Effector memory CD4-positive, alpha-beta T cell (primary cell): ENCODE results near the gene MAP4.
"Not testable (repeated sequence)": the region's sequence is repeated elsewhere in the genome, so short reads cannot be mapped to it uniquely, and the experiment has no call there.

Experiments
- DNase-seq, 3 donors: peaks; one replicate each; pipeline ENCODE4 v3.0.0-alpha.2; 2020
- H3K27ac ChIP-seq: 2 replicates; pipeline ENCODE4 v1.7.0; 2013; ENCODE audit warnings: mild to moderate bottlenecking, low read length, moderate library complexity; ENCODE audit not compliant: insufficient read depth, poor library complexity, severe bottlenecking
- H3K27me3 ChIP-seq: replicated peaks from 2 replicates; pipeline ENCODE4 v1.7.0; 2013; ENCODE audit warnings: mild to moderate bottlenecking, low read length; ENCODE audit not compliant: insufficient read depth, control insufficient read depth, poor library complexity, severe bottlenecking
- H3K36me3 ChIP-seq: 2 replicates; pipeline ENCODE4 v1.7.0; 2013; ENCODE audit warnings: mild to moderate bottlenecking, low read length, moderate library complexity; ENCODE audit not compliant: control insufficient read depth, insufficient read depth
- H3K4me1 ChIP-seq: 2 replicates; pipeline ENCODE4 v1.7.0; 2013; ENCODE audit warnings: low read length, mild to moderate bottlenecking; ENCODE audit not compliant: control insufficient read depth, insufficient read depth, poor library complexity, severe bottlenecking
- H3K4me3 ChIP-seq: 2 replicates; pipeline ENCODE4 v1.7.0; 2013; ENCODE audit warnings: low read length, low read depth, mild to moderate bottlenecking; ENCODE audit not compliant: insufficient read depth, poor library complexity, severe bottlenecking
- H3K9me3 ChIP-seq: 2 replicates; pipeline ENCODE4 v1.7.0; 2013; ENCODE audit warnings: mild to moderate bottlenecking, low read length, moderate library complexity; ENCODE audit not compliant: control insufficient read depth

MAP4 gene

DNA sequence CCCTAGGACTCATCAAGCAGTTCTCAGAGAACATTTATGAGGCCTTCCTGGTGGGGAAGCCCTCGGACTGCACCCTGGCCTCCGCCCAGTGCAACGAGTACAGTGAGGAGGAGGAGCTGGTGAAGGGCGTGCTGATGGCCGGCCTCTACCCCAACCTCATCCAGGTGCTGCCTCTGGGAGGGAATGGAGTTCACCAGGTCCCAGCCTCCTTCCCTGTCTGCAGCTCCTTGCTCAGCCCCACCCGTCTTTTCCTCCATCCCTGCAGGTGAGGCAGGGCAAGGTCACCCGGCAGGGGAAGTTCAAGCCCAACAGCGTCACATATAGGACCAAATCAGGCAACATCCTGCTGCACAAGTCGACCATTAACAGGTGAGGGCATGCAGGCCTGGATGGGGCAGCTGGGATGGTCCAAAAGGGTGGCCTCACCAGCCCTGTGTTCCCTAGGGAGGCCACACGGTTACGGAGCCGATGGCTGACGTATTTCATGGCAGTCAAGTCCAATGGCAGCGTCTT, 167.0 kb downstream of the MAP4 start:
- DNase-seq, result no peak
- H3K27me3 ChIP-seq, result no peaks in the 10 kb centered on the region
- no peak overlapping the region for H3K4me3 ChIP-seq
- H3K9me3 ChIP-seq, result no peaks in the 10 kb centered on the region
- no peak overlapping the region for H3K27ac ChIP-seq
- peaks cover 79% of the 10 kb centered on the region for H3K36me3 ChIP-seq
- no peaks in the 10 kb centered on the region for H3K4me1 ChIP-seq

DNA sequence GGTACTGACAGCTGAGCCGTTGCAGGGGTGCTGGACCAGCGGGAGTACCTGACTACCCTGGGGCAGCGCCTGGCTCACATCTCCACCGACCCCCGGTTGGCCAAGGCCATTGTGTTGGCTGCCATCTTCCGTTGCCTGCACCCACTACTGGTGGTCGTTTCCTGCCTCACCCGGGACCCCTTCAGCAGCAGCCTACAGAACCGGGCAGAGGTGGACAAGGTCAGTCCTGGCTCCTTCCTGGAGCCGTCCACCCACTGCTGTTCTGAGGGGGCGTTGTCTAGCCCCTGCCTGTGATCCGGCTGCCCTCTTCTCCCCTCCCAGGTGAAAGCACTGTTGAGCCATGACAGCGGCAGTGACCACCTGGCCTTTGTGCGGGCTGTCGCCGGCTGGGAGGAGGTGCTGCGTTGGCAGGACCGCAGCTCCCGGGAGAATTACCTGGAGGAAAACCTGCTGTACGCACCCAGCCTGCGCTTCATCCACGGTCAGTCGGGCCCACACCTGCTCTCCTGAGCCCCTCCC, 167.6 kb downstream of the MAP4 start:
- H3K27ac ChIP-seq, result no peak overlapping the region
- H3K9me3 ChIP-seq, result no peaks in the 10 kb centered on the region
- no peaks in the 10 kb centered on the region for H3K4me1 ChIP-seq
- no peak overlapping the region for H3K4me3 ChIP-seq
- no peaks in the 10 kb centered on the region for H3K27me3 ChIP-seq
- no peak for DNase-seq
- H3K36me3 ChIP-seq, result peaks cover 79% of the 10 kb centered on the region

DNA sequence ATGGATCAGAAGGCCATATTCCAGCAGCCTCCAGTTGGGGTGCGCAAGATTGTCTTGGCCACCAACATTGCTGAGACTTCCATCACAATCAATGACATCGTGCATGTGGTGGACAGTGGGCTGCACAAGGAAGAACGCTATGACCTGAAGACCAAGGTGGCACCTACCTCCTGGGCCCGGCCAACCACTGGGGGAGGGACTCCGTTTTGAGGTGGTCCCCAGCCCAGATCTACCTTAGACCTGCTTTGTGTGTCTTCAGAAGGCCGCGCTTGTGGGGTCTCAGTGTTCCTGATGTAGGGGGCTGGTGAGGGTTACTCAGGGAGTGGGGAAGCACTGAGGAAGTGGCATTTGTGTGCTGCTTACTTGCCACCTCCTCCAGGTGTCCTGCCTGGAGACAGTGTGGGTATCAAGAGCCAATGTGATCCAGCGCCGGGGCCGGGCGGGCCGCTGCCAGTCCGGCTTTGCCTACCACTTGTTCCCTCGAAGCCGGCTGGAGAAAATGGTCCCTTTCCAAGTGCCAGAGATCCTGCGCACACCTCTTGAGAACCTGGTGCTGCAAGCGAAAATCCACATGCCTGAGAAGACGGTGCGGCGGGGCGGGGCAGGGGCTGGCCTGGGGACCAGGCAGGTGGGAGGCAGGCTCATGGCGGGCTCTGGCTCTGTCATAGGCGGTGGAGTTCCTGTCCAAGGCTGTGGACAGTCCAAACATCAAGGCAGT, 168.3 kb downstream of the MAP4 start:
- DNase-seq, result no peak
- no peak overlapping the region for H3K27ac ChIP-seq
- H3K4me1 ChIP-seq, result no peaks in the 10 kb centered on the region
- no peaks in the 10 kb centered on the region for H3K27me3 ChIP-seq
- no peak overlapping the region for H3K4me3 ChIP-seq
- H3K36me3 ChIP-seq, result peaks cover 83% of the 10 kb centered on the region
- no peaks in the 10 kb centered on the region for H3K9me3 ChIP-seq

DNA sequence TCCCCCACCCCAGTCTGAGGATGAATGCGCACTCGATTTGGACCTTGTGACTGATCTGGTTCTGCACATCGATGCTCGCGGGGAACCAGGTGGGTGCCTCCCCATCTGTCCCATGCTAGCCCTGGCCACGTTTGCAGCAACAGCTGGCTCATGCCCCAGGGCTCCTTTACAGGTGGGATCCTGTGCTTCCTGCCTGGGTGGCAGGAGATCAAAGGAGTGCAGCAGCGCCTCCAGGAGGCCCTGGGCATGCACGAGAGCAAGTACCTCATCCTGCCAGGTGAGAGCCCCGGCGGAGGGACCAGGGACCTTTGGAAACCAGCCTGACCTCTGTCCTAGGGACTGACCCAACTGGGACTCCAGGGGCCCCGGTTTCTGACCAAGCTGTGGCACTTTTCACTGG, 169.0 kb downstream of the MAP4 start:
- no peak overlapping the region for H3K27ac ChIP-seq

DNA sequence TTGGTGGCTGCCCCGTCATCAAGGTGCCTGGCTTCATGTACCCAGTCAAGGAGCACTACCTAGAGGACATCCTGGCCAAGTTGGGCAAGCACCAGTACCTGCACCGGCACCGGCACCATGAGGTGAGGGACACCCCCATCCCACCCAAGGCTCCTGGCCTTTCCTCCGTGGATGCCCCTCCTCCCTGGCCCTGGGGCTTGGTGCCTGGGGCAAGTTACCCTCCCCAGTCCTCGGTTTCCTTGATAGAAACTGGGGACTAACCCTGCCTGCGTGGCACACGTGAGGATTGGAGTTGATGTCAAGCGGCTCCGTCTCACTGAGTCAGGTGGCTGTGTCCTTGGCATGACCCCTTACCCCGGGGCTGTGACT, 169.4 kb downstream of the MAP4 start:
- H3K4me3 ChIP-seq, result no peak overlapping the region
- H3K4me1 ChIP-seq, result no peaks in the 10 kb centered on the region
- H3K36me3 ChIP-seq, result peaks cover 83% of the 10 kb centered on the region
- no peak for DNase-seq
- H3K27ac ChIP-seq, result no peak overlapping the region
- no peaks in the 10 kb centered on the region for H3K27me3 ChIP-seq
- no peaks in the 10 kb centered on the region for H3K9me3 ChIP-seq

More for the DNA sequence above, 169.0 kb downstream of the MAP4 start:
- DNase-seq, result no peak
- Histone ChIP-seq H3K27me3 (no peaks in the 10 kb centered on the region), H3K4me1 (no peaks in the 10 kb centered on the region), H3K36me3 (peaks cover 84% of the 10 kb centered on the region), H3K4me3 (no peak overlapping the region), H3K9me3 (no peaks in the 10 kb centered on the region)

DNA sequence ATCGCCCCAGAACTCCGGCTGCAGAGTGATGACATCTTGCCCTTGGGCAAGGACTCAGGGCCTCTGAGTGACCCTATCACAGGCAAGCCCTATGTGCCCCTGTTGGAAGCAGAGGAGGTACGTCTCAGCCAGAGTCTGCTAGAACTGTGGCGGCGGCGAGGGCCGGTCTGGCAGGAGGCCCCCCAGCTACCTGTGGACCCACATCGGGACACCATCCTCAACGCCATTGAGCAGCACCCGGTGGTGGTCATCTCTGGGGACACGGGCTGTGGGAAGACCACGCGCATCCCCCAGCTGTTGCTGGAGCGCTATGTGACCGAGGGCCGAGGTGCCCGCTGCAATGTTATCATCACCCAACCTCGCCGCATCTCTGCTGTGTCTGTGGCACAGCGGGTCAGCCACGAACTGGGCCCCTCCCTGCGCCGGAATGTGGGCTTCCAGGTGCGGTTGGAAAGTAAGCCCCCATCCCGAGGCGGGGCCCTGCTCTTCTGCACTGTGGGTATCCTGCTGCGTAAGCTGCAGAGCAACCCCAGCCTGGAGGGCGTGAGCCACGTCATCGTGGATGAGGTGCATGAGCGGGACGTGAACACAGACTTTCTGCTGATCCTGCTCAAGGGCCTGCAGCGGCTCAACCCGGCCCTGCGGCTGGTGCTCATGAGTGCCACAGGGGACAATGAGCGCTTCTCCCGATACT, 169.9 kb downstream of the MAP4 start:
- no peak overlapping the region for H3K27ac ChIP-seq
- H3K4me3 ChIP-seq, result no peak overlapping the region
- H3K4me1 ChIP-seq, result no peaks in the 10 kb centered on the region
- H3K36me3 ChIP-seq, result peaks cover 84% of the 10 kb centered on the region
- H3K27me3 ChIP-seq, result no peaks in the 10 kb centered on the region
- H3K9me3 ChIP-seq, result no peaks in the 10 kb centered on the region
- no peak for DNase-seq

DNA sequence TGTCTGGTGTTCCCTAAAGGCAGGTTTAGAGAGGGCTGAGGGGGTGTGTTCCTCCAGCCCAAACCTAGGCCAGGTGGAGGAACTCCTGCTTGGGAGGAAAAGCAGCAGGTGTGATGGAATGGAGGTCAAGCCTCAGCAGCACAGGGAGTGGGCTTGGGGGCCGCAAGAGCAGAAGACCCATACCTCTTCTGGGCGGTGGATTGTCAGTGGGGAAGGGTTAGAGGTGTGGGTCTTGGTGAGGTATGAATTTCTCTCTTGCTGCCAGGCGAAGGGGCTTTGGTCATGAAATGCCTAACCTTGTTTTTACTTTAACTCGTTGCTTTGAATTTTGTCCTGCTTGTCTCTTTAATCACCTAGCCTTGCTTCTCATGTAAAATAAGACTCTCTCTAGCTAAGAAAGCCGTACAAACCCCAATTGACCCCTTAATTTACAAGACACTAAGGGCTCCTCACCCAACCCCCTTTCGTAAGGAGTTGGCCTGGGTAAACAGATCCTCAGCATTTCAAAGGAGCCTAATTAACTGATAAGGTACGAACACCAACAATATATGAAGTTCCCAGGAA, 174.3 kb downstream of the MAP4 start:
- no peak for DNase-seq
- Histone ChIP-seq H3K4me1 (no peaks in the 10 kb centered on the region), H3K36me3 (peaks cover 83% of the 10 kb centered on the region)

DNA sequence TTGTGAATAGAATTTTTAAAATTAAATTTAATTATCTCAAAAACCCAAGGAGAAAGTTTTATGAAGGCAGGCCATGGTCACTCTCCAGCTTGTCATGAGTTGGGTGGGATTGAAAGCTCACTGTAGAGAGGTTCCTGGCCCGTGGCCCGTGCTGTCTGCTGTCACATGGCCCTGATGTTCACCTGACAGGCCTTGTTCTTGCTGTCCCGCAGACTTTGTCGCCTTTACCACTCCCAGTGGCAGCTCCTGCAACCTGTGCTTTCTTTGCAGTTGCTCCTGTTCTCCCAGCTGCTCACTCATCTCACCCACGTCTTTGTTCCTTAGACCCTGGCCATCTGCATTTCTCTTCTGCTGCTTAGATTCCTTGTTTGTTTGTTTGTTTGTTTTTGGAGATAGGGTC, 177.7 kb downstream of the MAP4 start:
- Histone ChIP-seq H3K9me3 (no peaks in the 10 kb centered on the region), H3K27me3 (no peaks in the 10 kb centered on the region), H3K4me3 (no peak overlapping the region), H3K4me1 (no peaks in the 10 kb centered on the region), H3K27ac (no peak overlapping the region), H3K36me3 (peaks cover 74% of the 10 kb centered on the region)
- DNase-seq, result no peak

More for the DNA sequence above, 174.3 kb downstream of the MAP4 start:
- Histone ChIP-seq H3K27ac (no peak overlapping the region), H3K4me3 (no peak overlapping the region), H3K9me3 (no peaks in the 10 kb centered on the region), H3K27me3 (no peaks in the 10 kb centered on the region)

DNA sequence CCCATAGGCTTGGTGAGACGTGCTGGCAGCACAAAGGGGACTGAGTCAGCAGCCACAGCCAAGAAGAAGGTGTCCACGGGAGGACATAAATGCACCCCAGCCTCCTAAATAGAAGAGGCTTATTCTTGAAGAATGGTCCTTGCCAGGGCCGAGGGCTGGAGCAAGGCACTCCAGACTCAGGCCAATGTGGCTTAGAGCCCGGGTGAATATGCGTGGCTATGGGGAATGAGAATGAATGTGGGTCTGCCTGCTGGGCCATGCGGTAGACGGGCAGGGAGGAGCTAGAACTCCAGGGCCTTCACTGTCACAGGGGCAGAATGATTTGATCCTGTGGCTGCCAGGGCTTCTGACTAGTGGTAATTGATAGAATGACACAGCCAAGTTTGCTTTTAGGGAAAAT, 179.2 kb downstream of the MAP4 start:
- H3K9me3 ChIP-seq, result no peaks in the 10 kb centered on the region
- peaks cover 69% of the 10 kb centered on the region for H3K36me3 ChIP-seq
- no peaks in the 10 kb centered on the region for H3K27me3 ChIP-seq
- no peaks in the 10 kb centered on the region for H3K4me1 ChIP-seq
- no peak overlapping the region for H3K4me3 ChIP-seq
- no peak overlapping the region for H3K27ac ChIP-seq
- no peak for DNase-seq

DNA sequence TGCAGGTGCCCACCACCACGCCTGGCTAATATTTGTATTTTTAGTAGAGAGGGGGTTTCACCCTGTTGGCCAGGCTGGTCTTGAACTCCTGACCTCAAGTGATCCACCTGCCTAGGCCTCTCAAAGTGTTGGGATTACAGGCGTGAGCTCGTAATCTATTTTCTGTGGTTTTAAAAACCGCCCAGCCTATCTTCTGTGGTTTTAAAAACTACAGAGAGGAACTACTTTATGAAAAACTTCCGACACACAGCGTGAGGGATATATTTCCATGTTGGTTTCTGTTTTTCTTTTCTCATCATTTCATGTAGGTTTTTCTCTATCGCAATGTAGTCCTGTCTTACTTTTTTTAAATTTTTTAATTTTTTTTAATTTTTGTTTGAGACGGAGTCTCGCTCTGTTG, 186.7 kb downstream of the MAP4 start:
- peaks cover 13% of the 10 kb centered on the region for H3K4me1 ChIP-seq
- H3K27me3 ChIP-seq, DNase-seq, H3K4me3 ChIP-seq, H3K27ac ChIP-seq, H3K9me3 ChIP-seq: not testable (repeated sequence)
- H3K36me3 ChIP-seq, result peaks cover 43% of the 10 kb centered on the region
